Activated CD4-positive, alpha-beta T cell treated with anti-CD3 and anti-CD28 coated beads, Interleukin-2, amount 10 ng/mL, durations not matched to agents 7 days and 5 days (primary cell): ENCODE results near the gene BIRC3. TPM values are rescaled to one million over a fixed set of nuclear protein-coding genes. Genes with fewer than 3 reads are reported as not detected.

Experiments
- CTCF ChIA-PET: fragments of 350-600 bp; sonication (Branson Sonifier 250); formaldehyde crosslinking; loops from one replicate; lab custom pipeline; 2021; ENCODE audit warnings: antibody characterized with exemption; lab: Charles Lee
- POLR2A ChIA-PET: fragments of 350-600 bp; sonication (Branson Sonifier 250); formaldehyde crosslinking; loops from one replicate; lab custom pipeline; 2021; ENCODE audit warnings: antibody characterized with exemption; lab: Charles Lee
- DNase-seq: peaks from one replicate; pipeline ENCODE4 v3.0.0-alpha.2; 2020
- H3K27ac Mint-ChIP-seq: one replicate; pipeline ENCODE4 v1.8.0; 2021; ENCODE audit warnings: mild to moderate bottlenecking, moderate library complexity, mixed read lengths
- H3K27me3 Mint-ChIP-seq: one replicate; pipeline ENCODE4 v1.8.0; 2021; ENCODE audit warnings: mixed read lengths
- H3K36me3 Mint-ChIP-seq: one replicate; pipeline ENCODE4 v1.8.0; 2021; ENCODE audit warnings: low read depth, mixed read lengths
- H3K4me1 Mint-ChIP-seq: one replicate; pipeline ENCODE4 v1.8.0; 2021; ENCODE audit warnings: mixed read lengths
- H3K4me3 Mint-ChIP-seq: one replicate; pipeline ENCODE4 v1.8.0; 2021; ENCODE audit warnings: mild to moderate bottlenecking, moderate library complexity, mixed read lengths
- H3K9me3 Mint-ChIP-seq: one replicate; pipeline ENCODE4 v1.8.0; 2021; ENCODE audit warnings: mixed read lengths
- total RNA-seq, 2 experiments: library from RNA; stranded (reverse); gene quantifications; one replicate each; pipeline ENCODE4 v1.2.3, GENCODE V29; 2021

The BIRC3 gene
- total RNA-seq, 2 experiments from 2014 or later = 33.1 to 39.6 TPM

DNA sequence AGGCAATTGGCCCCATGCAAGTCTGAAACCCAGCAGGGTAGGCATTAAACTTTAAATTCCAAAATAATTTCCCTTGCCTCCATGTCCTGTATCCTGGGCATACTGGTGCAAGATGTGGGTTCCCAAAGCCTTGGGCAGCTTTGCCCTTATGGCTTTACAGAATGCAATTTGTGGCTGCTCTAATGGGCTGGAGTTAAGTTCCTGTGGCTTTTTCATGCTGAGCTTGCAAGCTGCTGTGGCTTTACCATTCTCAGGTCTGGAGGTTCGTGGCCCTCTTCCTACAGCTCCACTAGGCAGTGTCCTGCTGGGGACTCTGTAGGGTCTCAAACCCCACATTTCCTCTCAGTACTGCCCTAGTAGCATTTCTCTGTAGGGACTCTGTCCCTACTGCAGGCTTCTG, 15.0 kb upstream of the BIRC3 start:
- H3K27me3 Mint-ChIP-seq = no peaks in the 10 kb centered on the region
- H3K4me1 Mint-ChIP-seq = peaks cover 66% of the 10 kb centered on the region
- POLR2A ChIA-PET = no interaction called here
- H3K36me3 Mint-ChIP-seq = peaks cover 47% of the 10 kb centered on the region
- H3K4me3 Mint-ChIP-seq = no peak overlapping the region
- H3K9me3 Mint-ChIP-seq = peaks cover 37% of the 10 kb centered on the region
- H3K27ac Mint-ChIP-seq = no peak overlapping the region
- DNase-seq = no peak
- CTCF ChIA-PET = interaction anchor here (0.6 to 1.3 kb wide), 3 partner anchors 8 to 250 kb away, joined by 3 read pairs; no protein-coding TSS in a partner anchor

GRCh38 chr11:102304686-102305085, 12.6 kb upstream of the BIRC3 start:
- ChIA-PET POLR2A (no interaction called here), CTCF (no interaction called here)
- no peak overlapping the region for H3K4me3 Mint-ChIP-seq

GRCh38 chr11:102305352-102306047, 11.8 kb upstream of the BIRC3 start:
- CTCF ChIA-PET = interaction anchor here (0.9 to 1.7 kb wide), 4 partner anchors 11 to 308 kb away, joined by 3 to 11 read pairs (median 4); no protein-coding TSS in a partner anchor
- Mint-ChIP-seq H3K27ac (peak overlapping the region; percentile 78), H3K27me3 (no peaks in the 10 kb centered on the region), H3K4me1 (peaks cover 63% of the 10 kb centered on the region), H3K4me3 (no peak overlapping the region), H3K9me3 (peaks cover 24% of the 10 kb centered on the region), H3K36me3 (peaks cover 29% of the 10 kb centered on the region)
- POLR2A ChIA-PET = no interaction called here
- no peak for DNase-seq

More at GRCh38 chr11:102304686-102305085, 12.6 kb upstream of the BIRC3 start:
- Mint-ChIP-seq H3K4me1 (peaks cover 71% of the 10 kb centered on the region), H3K9me3 (peaks cover 27% of the 10 kb centered on the region), H3K27ac (no peak overlapping the region), H3K36me3 (peaks cover 36% of the 10 kb centered on the region), H3K27me3 (no peaks in the 10 kb centered on the region)
- no peak for DNase-seq

DNA sequence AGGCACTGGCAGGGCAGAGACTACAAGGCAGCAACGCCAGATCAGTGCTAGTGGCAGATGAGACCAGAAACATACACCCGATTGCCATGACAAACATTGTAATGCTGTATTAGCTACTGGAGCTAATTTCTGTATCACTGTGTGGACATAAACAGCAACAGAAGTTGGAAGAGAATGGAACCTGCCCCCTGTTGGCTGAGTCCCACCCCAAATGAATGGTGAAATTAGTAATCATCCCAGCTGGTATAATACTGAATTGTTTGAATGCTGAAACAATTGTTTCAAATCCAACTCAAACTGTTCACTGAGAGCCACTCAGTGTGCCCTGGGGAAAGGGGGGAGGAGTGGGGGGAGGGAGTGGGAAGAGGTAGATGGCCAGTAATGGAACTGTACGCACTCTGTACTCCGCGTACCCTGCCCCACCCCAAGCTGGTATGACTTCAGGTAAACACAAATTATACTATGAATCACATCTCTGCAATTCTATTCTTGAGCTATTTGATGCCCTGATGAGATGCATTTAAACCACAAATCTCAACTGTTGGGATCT, 11.2 kb upstream of the BIRC3 start:
- Mint-ChIP-seq H3K4me1 (peaks cover 56% of the 10 kb centered on the region), H3K27ac (peak overlapping the region; percentile 78), H3K9me3 (peaks cover 24% of the 10 kb centered on the region), H3K36me3 (peaks cover 32% of the 10 kb centered on the region), H3K27me3 (no peaks in the 10 kb centered on the region), H3K4me3 (peak overlapping the region; percentile 35)
- ChIA-PET POLR2A (no interaction called here), CTCF (interaction anchor here (0.9 to 1.7 kb wide), 4 partner anchors 12 to 307 kb away, joined by 3 to 11 read pairs (median 4); no protein-coding TSS in a partner anchor)
- no peak for DNase-seq

DNA sequence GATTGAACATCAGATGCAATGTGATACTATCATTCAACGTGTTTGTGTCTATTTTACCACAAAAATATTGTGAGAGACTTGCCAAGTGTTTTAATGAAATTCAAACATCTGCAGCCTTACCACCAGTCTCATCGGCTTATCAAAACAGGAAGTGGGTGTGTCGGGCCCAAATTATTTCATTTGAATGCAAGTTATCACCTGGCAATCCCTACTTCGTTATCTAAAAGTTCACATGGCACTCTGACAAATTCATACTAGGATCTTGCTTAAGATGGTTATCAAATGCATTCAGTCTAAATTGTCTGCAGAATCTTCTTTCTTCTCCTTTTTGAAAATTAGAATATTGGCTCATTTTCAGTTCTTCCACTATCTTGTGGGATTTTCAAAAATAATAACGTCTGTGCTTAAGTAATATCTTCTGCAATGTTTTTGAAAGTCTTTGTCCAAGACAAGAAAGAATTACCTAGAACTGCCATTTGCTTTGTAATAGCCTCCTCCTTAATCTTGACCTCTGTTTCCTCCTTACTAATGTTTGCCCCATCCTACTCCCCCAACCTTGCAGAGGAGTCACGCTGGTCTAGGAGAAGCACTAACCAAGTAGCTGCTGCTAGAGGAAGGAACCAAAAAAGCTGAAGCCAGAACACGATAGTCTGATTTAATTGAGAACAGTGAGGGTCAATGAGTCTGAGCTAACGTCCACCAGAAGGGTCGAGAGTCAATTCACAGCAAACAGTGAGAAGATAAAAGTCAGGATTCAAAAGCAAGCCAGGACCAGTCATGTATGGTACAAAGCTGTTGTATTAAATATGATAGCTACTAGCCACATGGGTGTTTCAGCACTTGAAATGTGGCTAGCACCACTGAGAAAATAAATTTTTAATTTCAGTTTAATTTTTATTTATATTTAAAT, 10.2 kb upstream of the BIRC3 start:
- Mint-ChIP-seq H3K27me3 (no peaks in the 10 kb centered on the region), H3K4me1 (peaks cover 49% of the 10 kb centered on the region), H3K36me3 (peaks cover 26% of the 10 kb centered on the region), H3K27ac (peak overlapping the region; percentile 78), H3K9me3 (peaks cover 18% of the 10 kb centered on the region), H3K4me3 (peak overlapping the region; percentile 35)
- CTCF ChIA-PET = interaction anchor here (1.2 to 1.7 kb wide), 4 partner anchors 13 to 306 kb away, joined by 3 to 11 read pairs (median 4); no protein-coding TSS in a partner anchor
- POLR2A ChIA-PET = no interaction called here
- peak; percentile 54 for DNase-seq

DNA sequence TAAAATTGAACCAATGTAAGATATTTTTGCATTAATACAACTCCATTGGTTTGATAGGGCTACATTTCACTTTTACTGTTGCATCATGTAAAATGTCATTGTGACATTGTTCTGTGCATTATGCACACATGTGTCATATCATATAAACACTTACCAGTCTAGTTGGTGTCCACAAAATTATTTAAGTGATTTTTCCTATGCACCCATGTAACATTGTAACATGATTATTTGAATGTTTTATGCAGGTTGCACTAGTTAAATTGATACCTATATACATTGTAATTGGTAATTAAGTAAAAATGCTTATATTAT, 9.6 kb upstream of the BIRC3 start:
- ChIA-PET POLR2A (no interaction called here), CTCF (interaction anchor here (0.8 to 1.4 kb wide), 2 partner anchors 18 to 313 kb away, joined by 3 to 4 read pairs; no protein-coding TSS in a partner anchor)
- Mint-ChIP-seq H3K27me3 (no peaks in the 10 kb centered on the region), H3K36me3 (peaks cover 24% of the 10 kb centered on the region), H3K4me1 (peaks cover 51% of the 10 kb centered on the region), H3K4me3 (no peak overlapping the region), H3K9me3 (peaks cover 18% of the 10 kb centered on the region), H3K27ac (no peak overlapping the region)
- no peak for DNase-seq

- H3K9me3 Mint-ChIP-seq = peaks cover 6% of the 10 kb centered on the region
- peaks cover 54% of the 10 kb centered on the region for H3K4me1 Mint-ChIP-seq
- ChIA-PET CTCF (interaction anchor here (1.2 to 6.1 kb wide), 4 partner anchors 9 to 22 kb away, joined by 3 to 35 read pairs (median 8); no protein-coding TSS in a partner anchor), POLR2A (no interaction called here)
- no peak for DNase-seq
- H3K4me3 Mint-ChIP-seq = no peak overlapping the region
- H3K36me3 Mint-ChIP-seq = peaks cover 12% of the 10 kb centered on the region
- no peak overlapping the region for H3K27ac Mint-ChIP-seq
- no peaks in the 10 kb centered on the region for H3K27me3 Mint-ChIP-seq
These were observed 7.4 kb upstream of the BIRC3 start for GRCh38 chr11:102309621-102310541.

GRCh38 chr11:102312667-102313066, 4.6 kb upstream of the BIRC3 start:
- POLR2A ChIA-PET = no interaction called here
- no peaks in the 10 kb centered on the region for H3K27me3 Mint-ChIP-seq
- no peak for DNase-seq
- peaks cover 50% of the 10 kb centered on the region for H3K4me1 Mint-ChIP-seq
- peak overlapping the region; percentile 37 for H3K4me3 Mint-ChIP-seq
- peaks cover 8% of the 10 kb centered on the region for H3K36me3 Mint-ChIP-seq
- peak overlapping the region; percentile 55 for H3K27ac Mint-ChIP-seq
- CTCF ChIA-PET = interaction anchor here (1.0 to 6.1 kb wide), 3 partner anchors 19 to 21 kb away, joined by 3 to 35 read pairs (median 3); no protein-coding TSS in a partner anchor
- H3K9me3 Mint-ChIP-seq = peaks cover 6% of the 10 kb centered on the region

DNA sequence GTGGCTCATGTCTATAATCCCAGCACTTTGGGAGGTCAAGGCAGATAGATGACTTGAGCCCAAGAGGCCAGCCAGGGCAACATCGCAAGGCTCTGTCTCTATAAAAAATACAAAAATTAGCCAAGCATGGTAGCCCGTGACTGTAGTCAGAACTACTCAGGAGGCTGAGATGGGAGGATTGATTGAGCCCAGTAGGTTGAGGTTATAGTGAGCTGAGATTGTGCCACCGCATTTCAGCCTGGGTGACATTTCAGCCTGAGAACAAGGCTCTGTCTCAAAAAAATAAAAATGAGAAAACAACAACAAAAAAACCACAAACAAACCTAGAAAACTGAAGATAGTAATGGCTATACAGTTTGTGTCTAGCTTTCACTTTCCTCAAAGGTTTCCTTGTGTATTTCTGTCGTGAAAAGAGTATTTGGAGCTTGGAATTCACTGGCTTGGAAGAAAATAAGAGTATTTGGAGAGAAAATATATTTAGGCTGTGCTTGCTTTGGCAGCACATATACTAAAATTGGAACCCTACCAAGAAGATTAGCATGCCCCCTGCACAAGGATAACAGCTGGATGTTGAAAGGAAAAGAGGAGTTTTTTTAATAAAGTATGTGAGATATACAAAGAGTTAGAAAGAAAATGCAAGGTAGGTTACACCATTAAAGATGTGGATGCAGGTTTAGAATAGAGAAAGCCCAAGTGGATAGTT, 3.9 kb upstream of the BIRC3 start:
- Mint-ChIP-seq H3K4me1 (peaks cover 50% of the 10 kb centered on the region), H3K27me3 (no peaks in the 10 kb centered on the region), H3K4me3 (peak overlapping the region; percentile 14), H3K9me3 (peaks cover 6% of the 10 kb centered on the region), H3K27ac (peak overlapping the region; percentile 85), H3K36me3 (peaks cover 11% of the 10 kb centered on the region)
- CTCF ChIA-PET = interaction anchor here (0.8 to 6.1 kb wide), 5 partner anchors 19 to 36 kb away, joined by 3 to 35 read pairs (median 4); no protein-coding TSS in a partner anchor
- POLR2A ChIA-PET = interaction anchor here (0.7 kb wide), 1 partner anchor 138 kb away, joined by 3 read pairs; no protein-coding TSS in a partner anchor
- no peak for DNase-seq

GRCh38 chr11:102314784-102315183, 2.5 kb upstream of the BIRC3 start:
- Mint-ChIP-seq H3K27ac (peak overlapping the region; percentile 58), H3K4me3 (no peak overlapping the region), H3K4me1 (peaks cover 60% of the 10 kb centered on the region), H3K27me3 (no peaks in the 10 kb centered on the region), H3K36me3 (peaks cover 20% of the 10 kb centered on the region), H3K9me3 (peaks cover 2% of the 10 kb centered on the region)
- ChIA-PET CTCF (interaction anchor here (1.4 to 6.1 kb wide), 3 partner anchors 21 to 76 kb away, joined by 3 to 35 read pairs (median 5); no protein-coding TSS in a partner anchor), POLR2A (no interaction called here)
- DNase-seq = no peak

GRCh38 chr11:102316346-102316904, 859 bp upstream of the BIRC3 start:
- ChIA-PET POLR2A (no interaction called here), CTCF (interaction anchor here (1.0 to 1.3 kb wide), 3 partner anchors 15 to 26 kb away, joined by 3 to 5 read pairs (median 4); no protein-coding TSS in a partner anchor)
- H3K27me3 Mint-ChIP-seq = no peaks in the 10 kb centered on the region
- H3K4me3 Mint-ChIP-seq = peak overlapping the region; percentile 91
- H3K4me1 Mint-ChIP-seq = peaks cover 74% of the 10 kb centered on the region
- no peaks in the 10 kb centered on the region for H3K9me3 Mint-ChIP-seq
- no peak for DNase-seq
- H3K27ac Mint-ChIP-seq = peak overlapping the region; percentile 98
- peaks cover 26% of the 10 kb centered on the region for H3K36me3 Mint-ChIP-seq
